Pulmonary artery endothelial cell (primary cell): ENCODE data around the gene TRIO. TPM values are rescaled to one million over a fixed set of nuclear protein-coding genes. Genes with fewer than 3 reads are reported as not detected.

Experiments
- DNase-seq: peaks from one replicate; pipeline ENCODE4 v3.0.0-alpha.2; 2011; ENCODE audit warnings: low read depth, low spot score
- total RNA-seq: library from RNA; depleted of rRNA; stranded (reverse); fragments of >200 nt; gene quantifications from 2 replicates; pipeline ENCODE4 v1.2.3, GENCODE V29; 2014

The TRIO gene
- total RNA-seq, 1 donor from 2014 or later = 144 TPM

DNA sequence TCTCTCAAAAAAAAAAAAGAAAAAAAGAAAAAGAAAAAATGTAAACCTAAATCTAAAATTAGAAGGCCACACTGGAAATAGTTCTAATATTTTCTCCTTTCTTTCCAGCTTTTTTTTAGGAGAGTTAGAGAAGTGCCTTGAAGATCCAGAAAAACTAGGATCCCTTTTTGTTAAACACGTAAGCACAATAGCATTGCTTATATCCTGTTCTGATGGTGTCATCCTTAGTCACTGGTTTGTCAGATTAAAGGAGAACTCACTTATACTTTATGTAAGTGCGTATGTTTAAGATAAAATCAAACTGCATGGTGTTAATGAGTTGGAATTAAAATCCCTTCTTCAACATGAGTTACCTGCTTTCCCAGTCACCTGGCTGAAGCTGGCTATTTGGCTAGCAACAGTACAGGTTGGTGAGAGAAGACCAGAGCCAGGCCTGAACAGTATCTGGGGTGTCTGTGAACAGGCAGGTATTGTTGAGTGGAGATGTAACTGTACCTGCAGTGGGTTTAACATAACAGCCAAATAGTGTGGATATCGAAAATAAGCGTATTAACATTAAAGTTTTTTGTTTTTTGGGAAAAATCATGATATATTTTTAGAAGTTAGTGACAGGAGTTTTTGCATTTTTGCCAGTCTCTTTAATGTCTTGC, 333.8 kb downstream of the TRIO start:
- no peak for DNase-seq

DNA sequence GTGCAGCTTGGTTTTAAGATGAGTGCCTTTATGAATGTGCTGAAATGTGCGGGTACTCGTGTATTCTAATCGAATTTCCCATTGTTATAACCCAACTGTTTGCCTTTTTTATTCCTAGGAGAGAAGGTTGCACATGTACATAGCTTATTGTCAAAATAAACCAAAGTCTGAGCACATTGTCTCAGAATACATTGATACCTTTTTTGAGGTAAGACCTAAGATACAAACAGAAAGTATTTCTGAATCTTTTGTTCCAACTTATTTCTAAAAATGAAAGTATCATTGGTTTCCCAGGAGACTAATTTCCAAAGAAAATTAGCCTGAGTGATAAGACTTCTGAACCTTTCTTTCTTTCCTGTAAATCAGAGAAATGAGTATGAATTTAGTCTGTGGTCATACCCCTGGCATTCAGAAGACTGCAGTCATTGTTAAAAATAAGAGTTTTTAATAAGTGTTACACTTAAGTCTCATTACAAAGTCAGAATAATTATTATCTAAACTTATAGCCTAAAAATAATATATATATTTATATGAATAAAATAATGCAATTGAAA, 336.1 kb downstream of the TRIO start:
- no peak for DNase-seq

DNA sequence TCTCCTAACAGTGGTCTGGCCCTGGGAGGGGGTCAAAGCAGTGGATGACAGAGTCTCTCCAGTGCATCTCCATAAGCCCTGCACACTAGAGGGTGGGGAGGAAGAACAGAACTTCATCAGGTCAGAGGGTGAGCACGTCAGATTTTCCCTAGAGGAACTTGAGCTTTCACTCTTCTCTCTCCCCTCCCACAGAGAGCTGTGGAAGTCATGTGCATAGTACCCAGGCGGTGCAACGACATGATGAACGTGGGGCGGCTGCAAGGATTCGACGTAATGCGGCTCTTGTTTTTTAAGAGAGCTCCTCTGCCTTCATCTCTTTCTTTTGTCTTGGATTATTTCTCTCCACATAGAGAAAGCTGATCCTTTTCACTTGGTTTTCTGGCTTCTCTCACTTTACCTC, 338.2 kb downstream of the TRIO start:
- no peak for DNase-seq

DNA sequence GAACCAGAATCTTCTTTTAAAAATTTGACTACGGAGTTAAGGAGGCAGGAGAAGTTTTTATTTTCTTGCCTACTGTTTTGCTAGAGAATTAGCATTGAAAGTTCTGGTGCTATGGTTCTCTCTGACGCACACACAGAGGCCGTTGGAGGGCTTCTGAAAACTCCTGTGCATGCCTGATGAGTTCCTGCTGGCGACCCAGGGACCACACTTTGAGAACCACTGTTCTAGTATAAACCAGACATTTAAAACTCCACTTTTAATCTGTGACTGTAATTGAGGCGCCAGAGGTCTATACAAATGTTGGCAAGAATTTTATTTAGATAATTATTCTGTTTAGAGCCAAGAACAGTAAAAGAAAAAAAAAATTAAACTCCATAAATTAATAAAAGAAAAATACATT, 338.9 kb downstream of the TRIO start:
- DNase-seq = no peak

DNA sequence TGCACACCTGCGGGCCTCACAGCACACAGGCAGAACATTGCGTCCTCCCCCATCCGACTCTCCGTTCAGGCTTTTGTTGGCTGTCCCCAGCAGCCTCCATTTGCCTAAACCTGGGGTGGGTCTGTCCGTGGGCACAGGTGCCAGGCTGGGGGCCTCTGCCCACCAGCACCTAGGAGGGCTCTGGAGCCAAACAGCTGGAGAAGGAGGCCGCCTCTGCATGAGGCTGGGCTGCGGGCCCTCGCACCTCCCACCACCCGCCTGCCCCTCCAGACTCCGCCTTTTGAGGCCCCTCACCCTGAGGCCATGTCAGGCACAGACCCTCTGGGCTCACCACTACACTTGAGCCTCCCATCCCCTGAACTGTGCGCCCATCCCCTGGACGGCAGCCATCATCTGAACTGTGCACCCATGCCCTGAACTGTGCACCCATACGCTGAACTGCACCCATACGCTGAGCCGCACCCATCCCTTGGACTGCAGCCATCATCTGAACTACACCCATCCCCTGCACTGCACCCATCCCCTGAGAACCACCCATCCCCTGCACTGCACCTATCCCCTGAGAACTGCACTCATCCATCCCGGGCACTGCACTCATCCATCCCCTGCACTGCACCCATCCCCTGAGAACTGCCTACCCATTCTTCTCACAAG, 340.5 kb downstream of the TRIO start:
- no peak for DNase-seq

DNA sequence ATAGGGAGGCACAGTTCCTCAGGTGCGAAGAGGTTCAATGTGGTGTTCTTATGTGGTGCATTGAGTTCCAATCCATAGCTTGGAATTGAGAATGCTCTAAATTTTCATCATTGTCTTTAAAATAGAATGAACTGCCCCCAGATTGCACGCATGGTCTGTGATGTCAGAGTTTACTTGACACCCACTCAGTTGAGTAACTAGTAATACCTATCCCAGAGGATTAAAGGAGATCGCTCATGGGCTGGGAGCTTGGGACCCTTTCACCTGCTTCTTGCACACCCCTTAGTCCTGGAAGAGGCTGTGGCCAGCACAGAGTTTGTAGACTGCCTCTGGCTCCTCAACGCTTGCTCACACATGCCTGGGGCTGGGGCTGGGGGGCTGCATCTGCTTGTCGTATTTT, 343.3 kb downstream of the TRIO start:
- DNase-seq = no peak

DNA sequence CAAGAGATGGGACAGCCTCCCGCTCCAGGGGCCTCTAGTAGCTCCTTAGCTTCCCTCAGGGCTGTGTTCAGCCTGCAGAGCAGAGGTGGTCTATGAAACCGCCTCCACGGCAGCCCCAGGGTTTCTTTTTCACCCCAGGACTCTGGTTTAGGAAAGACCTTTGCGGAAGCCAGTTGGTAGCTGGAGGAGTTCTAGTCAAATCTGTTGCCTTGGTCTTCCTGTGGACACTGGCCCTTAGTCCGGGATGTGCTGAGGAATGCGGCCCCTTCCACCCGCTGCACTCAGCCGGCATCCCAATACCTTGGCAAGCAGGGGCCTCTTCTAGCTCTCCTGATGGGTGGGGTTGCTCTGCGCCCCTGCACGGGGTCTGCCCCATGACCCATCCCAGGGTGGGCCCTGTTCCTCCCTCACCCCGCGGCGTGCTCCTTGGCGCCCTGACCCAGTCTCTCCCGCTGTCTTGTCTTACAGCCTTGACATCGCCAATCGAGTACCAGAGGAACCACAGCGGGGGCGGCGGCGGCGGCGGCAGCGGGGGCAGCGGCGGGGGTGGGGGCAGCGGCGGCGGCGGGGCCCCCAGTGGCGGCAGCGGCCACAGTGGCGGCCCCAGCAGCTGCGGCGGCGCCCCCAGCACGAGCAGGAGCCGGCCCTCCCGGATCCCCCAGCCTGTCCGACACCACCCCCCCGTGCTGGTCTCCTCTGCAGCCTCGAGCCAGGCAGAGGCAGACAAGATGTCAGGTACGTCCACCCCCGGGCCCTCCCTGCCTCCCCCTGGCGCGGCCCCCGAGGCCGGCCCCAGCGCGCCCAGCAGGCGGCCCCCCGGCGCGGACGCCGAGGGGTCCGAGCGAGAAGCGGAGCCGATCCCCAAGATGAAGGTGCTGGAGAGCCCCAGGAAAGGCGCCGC, 344.1 kb downstream of the TRIO start:
- no peak for DNase-seq

DNA sequence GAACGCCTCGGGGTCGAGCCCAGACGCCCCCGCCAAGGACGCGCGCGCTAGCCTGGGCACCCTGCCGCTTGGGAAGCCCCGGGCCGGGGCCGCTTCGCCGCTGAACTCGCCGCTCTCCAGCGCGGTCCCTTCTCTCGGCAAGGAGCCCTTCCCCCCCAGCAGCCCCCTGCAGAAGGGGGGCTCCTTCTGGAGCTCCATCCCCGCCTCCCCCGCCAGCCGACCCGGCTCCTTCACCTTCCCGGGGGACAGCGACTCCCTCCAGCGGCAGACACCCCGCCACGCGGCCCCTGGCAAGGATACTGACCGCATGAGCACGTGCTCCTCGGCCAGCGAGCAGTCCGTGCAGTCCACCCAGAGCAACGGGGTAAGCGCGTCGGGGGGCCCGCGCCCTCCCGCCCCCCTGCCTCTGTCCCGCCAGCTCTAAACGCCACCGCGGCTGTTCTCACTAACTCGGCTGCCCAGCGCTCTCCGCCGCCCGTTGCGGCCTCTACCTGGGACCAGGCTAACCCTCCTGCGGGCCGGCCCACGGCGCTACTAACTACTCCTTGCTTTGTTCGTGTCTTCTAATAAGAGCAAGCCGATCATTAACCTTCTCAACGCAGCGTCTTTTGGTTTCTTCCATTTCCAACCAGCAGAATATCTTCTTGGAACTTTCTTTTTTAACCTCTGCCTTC, 344.9 kb downstream of the TRIO start:
- DNase-seq = no peak

DNA sequence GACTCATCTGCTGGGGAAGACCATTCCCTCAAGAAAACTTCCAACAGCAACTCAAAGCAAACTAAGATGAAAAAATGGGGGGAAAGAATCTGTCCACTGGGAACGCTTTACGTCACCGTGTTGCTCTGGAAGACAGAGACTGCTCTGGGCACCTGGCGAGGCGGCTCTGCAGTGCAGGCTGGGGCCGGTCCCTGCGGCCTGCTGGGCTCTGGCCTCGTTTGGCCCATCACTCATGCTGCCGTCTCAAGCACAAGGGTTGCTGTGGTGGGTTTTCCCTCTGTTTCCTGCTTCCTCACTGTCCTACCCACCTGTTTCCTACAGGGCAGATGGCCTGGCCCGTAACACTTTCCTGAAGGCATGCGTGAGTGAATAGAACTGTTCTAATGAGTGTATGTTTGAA, 345.6 kb downstream of the TRIO start:
- no peak for DNase-seq

DNA sequence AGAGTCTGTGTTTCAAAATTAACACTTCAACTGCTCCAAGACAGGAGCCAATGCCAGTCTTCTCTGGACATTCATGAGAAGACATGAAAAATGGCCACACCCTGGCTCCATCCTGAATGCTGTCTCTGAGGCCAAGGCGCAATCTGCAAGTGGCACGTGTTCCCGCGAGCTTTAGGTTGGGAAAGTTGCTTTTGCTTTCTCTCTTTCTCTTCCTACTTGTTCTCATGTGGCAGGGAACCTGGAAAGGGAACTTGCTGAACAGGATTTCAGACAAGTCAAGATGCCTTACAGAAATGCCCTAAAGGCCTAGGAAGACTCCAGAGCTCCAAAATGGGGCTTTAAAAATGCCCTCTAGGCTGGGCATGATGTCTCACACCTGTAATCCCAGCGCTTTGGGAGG, 346.5 kb downstream of the TRIO start:
- no peak for DNase-seq

DNA sequence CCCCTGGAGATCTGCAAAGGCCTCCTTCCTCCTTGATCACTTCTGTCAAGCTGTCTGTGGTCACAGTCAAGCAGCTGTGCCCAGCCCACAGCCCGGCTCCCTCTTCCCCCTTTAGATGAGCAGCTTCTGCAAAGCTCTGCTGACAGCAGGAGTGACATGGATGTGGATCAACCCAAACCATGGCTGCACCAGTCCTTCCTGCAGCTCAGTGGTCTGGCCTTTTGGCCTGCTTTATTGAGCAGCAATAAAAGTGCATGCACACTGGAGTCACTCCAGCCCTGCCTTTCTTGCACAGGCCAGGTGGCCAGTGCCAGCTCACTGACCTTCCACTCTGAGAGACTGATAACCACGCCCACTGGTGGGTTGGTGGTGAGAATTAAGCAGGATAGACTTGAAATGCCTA, 347.2 kb downstream of the TRIO start:
- no peak for DNase-seq

DNA sequence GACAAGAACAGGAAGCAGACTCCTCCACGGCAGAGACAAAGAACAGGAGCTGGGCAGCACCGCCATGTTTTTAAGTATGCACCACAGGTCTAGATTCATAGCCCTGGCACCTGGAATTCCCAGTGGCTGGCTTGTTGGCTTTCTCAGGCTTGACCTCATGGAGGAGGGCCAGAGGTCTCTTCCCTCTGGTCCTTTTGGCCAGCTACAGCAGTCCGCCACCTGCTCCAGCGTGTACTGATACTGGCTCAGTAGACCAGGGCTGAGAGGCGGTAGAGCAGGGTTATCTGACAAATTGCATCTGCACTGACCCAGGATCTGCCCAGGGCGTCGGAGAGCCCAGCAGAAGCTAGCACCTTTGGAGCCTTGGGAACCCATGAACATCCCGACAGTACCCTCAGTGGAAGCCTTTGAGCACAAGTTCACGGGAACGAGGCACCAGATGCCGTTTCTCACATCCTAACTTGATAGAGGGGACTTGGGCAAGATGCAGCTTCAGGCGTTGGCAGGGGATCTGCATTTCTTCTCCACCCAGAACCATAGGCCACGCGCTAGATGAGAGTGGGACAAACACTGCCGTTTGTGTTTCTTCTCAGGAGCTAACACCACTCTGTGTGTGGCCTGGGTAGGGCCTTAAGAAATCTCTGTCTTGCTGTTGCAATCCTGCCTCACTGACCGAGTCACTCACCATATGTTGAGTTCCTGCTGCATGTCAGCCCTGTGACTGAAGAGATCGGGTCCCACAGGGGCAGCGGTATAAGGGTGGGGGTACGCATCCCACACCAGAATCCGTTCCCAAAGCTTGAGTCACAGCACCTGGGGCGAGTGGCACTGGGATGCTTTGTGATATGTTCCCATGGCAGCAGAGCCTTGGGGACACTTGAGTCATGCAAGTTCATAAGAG, 348.1 kb downstream of the TRIO start:
- no peak for DNase-seq

DNA sequence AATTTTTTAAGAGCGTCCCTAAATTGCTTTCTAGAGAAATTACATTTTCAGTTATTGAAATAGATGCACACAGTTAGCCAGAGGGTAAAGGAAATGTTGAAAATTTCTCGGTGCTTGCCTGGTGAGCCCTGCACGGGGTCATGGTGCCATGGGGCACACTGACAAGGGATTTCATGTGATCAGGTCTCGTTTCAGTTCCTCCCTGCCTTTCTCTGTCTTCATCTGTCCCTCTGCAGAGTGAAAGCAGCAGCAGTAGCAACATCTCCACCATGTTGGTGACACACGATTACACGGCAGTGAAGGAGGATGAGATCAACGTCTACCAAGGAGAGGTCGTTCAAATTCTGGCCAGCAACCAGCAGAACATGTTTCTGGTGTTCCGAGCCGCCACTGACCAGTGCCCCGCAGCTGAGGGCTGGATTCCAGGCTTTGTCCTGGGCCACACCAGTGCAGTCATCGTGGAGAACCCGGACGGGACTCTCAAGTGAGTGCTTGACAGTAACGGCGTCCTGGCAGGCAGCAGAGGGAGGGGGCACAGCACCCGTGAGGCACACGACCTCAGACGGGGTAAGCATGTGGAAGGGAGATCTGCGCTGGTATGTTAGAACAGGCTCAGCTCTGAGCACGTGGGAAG, 349.3 kb downstream of the TRIO start:
- no peak for DNase-seq

DNA sequence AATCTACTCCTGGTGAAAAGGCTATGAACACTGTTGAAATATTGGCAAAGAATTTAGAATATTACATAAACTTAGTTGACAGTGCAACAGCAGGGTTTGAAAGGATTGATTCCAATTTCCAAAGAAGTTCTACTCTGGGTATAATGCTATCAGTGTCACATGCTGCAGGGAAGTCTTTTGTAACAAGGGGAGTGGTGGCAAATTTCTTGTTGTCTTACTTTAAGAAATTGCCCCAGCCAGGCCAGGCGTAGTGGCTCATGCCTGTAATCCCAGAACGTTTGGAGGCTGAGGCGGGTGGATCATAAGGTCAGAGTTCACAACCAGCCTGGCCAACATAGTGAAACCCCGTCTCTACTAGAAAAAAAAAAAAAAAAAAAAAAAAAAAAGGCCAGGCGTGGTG, 352.2 kb downstream of the TRIO start:
- no peak for DNase-seq

DNA sequence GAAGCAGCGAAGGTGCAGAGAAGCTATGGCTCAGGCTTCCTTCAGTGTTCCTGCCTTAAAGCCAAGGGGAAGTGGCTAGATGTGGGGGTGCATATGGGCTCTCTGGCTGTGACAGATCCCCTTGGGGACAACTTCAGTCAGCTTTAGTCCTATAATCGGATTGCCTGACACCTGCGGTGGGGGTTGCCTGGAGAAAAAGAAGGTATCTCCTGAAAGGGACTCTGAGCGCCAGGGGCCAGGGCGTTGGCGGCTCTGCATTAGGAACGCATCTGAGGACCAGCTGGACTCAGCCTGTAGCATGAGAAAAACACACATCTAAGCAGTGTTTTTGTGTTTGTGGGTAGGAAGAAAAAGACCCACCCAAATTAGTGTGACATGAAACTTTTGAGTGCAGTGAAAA, 354.2 kb downstream of the TRIO start:
- no peak for DNase-seq

DNA sequence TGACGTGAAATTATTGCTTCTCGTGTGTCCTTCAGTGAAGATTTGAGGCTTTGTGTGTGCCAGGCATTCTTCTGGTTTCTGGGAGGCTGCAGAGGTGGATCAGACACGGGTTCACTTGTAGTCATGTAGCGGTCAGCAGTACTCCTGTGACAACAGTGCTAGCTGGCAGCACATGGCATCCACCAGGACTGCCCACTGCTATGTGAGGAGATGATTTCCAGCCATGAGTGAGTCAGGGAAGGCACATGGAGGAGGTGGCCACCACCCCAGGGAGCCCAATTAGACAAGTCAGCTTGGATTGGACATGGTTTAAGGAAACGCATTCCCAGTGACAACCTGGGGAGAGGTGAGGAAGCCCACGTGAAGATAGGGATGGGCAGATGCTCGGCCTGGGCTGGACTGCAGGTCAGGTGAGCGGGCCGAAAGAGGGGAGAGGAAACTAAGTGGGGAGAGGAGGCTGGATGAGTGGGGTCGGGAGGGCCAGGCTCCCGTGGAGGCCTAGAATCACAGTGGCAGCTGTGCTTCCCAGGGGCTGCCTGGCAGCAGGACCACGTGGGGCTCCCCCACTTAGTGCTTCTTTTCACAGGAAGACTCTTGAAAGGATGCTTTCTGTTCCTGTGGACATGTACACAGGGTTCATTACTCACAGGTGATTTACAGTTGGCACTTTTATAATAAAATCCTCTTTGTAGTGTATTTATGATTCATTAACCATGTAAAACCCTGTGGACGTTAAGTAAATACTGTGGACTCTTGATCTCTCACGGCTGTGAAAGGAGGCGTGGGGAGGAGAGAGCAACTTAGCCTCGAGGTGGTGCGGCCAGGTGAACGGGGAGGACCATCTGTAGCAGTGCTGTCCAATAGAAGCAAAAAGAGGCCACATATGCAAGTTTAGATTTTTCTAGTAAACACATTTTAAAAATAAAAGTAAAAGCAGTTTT, 358.5 kb downstream of the TRIO start:
- no peak for DNase-seq

DNA sequence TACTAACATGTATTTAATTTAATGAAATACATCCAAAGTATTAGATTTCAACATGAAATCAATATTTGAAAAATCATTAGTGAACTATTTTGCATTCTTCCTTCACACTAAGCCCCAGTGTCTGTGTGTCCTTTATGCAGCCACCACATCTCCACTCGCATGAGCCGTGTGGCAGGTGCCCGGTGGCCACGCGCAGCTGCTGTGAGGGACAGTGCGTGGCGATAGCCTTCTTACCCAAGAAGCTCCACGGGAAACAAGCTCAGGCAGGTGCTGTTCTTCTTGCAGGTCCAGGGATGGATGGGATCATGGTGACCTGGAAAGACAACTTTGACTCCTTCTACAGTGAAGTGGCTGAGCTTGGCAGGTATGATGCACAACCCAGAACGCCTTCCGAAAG, 359.1 kb downstream of the TRIO start:
- DNase-seq = no peak

DNA sequence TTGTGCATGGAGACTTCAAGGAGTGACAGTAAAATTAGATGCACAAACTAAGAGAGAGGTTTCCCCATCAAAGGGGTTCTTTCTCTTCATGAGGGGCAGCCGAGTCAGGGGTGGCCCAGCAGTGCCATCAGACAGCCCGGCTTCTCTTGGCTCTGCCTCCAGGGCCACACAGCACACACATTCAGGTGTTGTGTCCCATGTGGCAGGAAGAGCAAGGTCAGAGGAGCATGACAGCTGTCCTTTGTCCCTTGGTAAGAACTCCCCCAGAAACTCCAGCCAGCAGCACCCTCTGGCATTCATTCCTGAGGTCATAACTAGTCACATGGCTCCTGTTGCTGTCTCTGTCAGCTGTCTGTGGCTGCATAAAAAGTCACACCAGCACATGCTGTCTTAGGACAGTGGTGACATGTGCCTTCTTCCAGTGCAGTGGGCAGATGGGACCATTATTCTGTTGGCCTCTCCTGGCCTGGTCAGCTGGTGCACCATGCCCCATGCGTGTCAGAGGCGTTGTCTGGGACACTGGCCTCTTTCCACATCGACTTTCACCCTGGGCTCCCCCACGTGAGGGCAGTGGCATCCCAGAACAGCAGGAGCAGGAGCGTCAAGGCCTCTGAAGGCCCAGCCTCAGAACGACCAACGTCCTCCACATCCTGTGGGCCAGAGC, 360.0 kb downstream of the TRIO start:
- no peak for DNase-seq
